HCT116 (cell line): ENCODE results near the gene ZFYVE19. TPM values are rescaled to one million over a fixed set of nuclear protein-coding genes. Genes with fewer than 3 reads are reported as not detected.

Source experiments
- ATAC-seq: fragments of 200-7000 bp; cut with Tn5 transposase; 2 replicates; pipeline ENCODE4 v1.9.1; 2020; ENCODE audit warnings: mild to moderate bottlenecking, moderate library complexity
- BruUV-seq: library from RNA; stranded (reverse); fragments of 400-500 nt; replicated peaks from 2 replicates; lab custom pipeline; 2021; lab: Mats Ljungman, UMichigan
- CTCF ChIA-PET: fragments of 300-600 bp; sonication (Branson Sonifier 250); formaldehyde crosslinking; loops from one replicate; lab custom pipeline; 2021; ENCODE audit warnings: antibody characterized with exemption; lab: Charles Lee
- POLR2A ChIA-PET: fragments of 300-600, 350-600 bp; sonication (Branson Sonifier 250); formaldehyde crosslinking; loops from one replicate; lab custom pipeline; 2021; ENCODE audit warnings: antibody characterized with exemption; lab: Charles Lee
- RAD21 ChIA-PET, 2 experiments: fragments of 300-600 bp; sonication (Branson Sonifier 250); formaldehyde crosslinking; loops; one replicate each; lab custom pipeline; 2023; ENCODE audit warnings: low total read pairs in 2 of 2; ENCODE audit not compliant: uncharacterized antibody in 2 of 2, unreplicated experiment in 2 of 2, low non-redundant PET in 1 of 2; lab: Charles Lee
- DNase-seq: peaks from one replicate; pipeline ENCODE4 v3.0.0-alpha.2; 2010; ENCODE audit warnings: low read depth, low spot score
- H2AFZ ChIP-seq: fragments of 200-600 bp; shearing (Covaris generic), sonication (generic); 2 replicates; pipeline ENCODE4 v1.6.1; 2017; ENCODE audit warnings: low read depth, mixed run types, mixed read lengths, antibody characterized with exemption, low read length; ENCODE audit not compliant: poor library complexity, severe bottlenecking
- H3K27ac ChIP-seq: 2 replicates; pipeline ENCODE4 v1.5.1; 2012; ENCODE audit warnings: low read depth, low read length
- H3K27me3 ChIP-seq: fragments of 200-600 bp; sonication (generic); 2 replicates; pipeline ENCODE4 v1.6.1; 2016; ENCODE audit warnings: mixed run types, low read length, mixed read lengths; ENCODE audit not compliant: insufficient read depth
- H3K36me3 ChIP-seq, 2 experiments: fragments of 200-500 bp in 1 of 2; fragments of 200-600 bp in 1 of 2; sonication (Bioruptor generic) in 1 of 2; sonication (generic) in 1 of 2; 2 replicates each; pipeline versions ENCODE4 v1.5.1 to v1.6.1; 2014 to 2016; ENCODE audit warnings: low read length in 2 of 2, inconsistent platforms in 1 of 2, mixed read lengths in 1 of 2, mixed run types in 1 of 2; ENCODE audit not compliant: insufficient read depth in 2 of 2, control insufficient read depth in 1 of 2
- H3K4me1 ChIP-seq, 2 experiments: fragments of 200-600 bp in 1 of 2; sonication (generic) in 1 of 2; 2 replicates each; pipeline versions ENCODE4 v1.5.1 to v1.6.1; 2012 to 2017; ENCODE audit warnings: low read length in 2 of 2, inconsistent platforms in 1 of 2, mild to moderate bottlenecking in 1 of 2, mixed read lengths in 1 of 2, mixed run types in 1 of 2, moderate library complexity in 1 of 2; ENCODE audit not compliant: insufficient read depth in 2 of 2, control insufficient read depth in 1 of 2
- H3K4me2 ChIP-seq: fragments of 200-600 bp; sonication (generic); 2 replicates; pipeline ENCODE4 v1.6.1; 2017; ENCODE audit warnings: mixed run types, low read length, mixed read lengths
- H3K4me3 ChIP-seq, 2 experiments: fragments of 200-600 bp in 1 of 2; sonication (generic) in 1 of 2; replicated peaks in 1 of 2; 2 replicates each; pipeline ENCODE4 v1.5.1; 2011 to 2016; ENCODE audit warnings: low read length in 2 of 2, control low read depth in 1 of 2, low read depth in 1 of 2, mild to moderate bottlenecking in 1 of 2, mixed read lengths in 1 of 2, mixed run types in 1 of 2
- H3K79me2 ChIP-seq: fragments of 200-600 bp; sonication (generic); 2 replicates; pipeline ENCODE4 v1.6.1; 2017; ENCODE audit warnings: mild to moderate bottlenecking, mixed run types, low read length, moderate library complexity, mixed read lengths; ENCODE audit not compliant: insufficient read depth
- H3K9ac ChIP-seq: fragments of 200-600 bp; sonication (generic); 2 replicates; pipeline ENCODE4 v1.6.1; 2016; ENCODE audit warnings: low read length, mixed read lengths
- H3K9me2 ChIP-seq: fragments of 200-600 bp; sonication (generic), shearing (Covaris generic); 2 replicates; pipeline ENCODE4 v1.6.1; 2017; ENCODE audit warnings: mixed run types, mild to moderate bottlenecking, moderate library complexity; ENCODE audit not compliant: insufficient read depth
- H3K9me3 ChIP-seq, 2 experiments: fragments of 200-500 bp in 1 of 2; fragments of 200-600 bp in 1 of 2; sonication (Bioruptor generic) in 1 of 2; sonication (generic) in 1 of 2; 2 replicates each; pipeline ENCODE4 v1.6.1; 2014 to 2017; ENCODE audit warnings: low read length in 2 of 2, mixed read lengths in 2 of 2, inconsistent platforms in 1 of 2, low read depth in 1 of 2, mild to moderate bottlenecking in 1 of 2, mixed run types in 1 of 2, moderate library complexity in 1 of 2; ENCODE audit not compliant: control insufficient read depth in 1 of 2, insufficient read depth in 1 of 2
- H4K20me1 ChIP-seq: fragments of 200-600 bp; sonication (generic), shearing (Covaris generic); 2 replicates; pipeline ENCODE4 v1.6.1; 2017; ENCODE audit warnings: mixed run types, mild to moderate bottlenecking, moderate library complexity; ENCODE audit not compliant: insufficient read depth
- CBX3 ChIP-seq: IDR thresholded peaks from 2 replicates; pipeline ENCODE4 v1.6.1; 2012; ENCODE audit warnings: low read depth
- EGR1 ChIP-seq: IDR thresholded peaks from 2 replicates; pipeline ENCODE4 v1.6.1; 2012; ENCODE audit warnings: low read depth
- EZH2 ChIP-seq: fragments of 200-600 bp; sonication (generic); IDR thresholded peaks from 2 replicates; pipeline ENCODE4 v1.6.1; 2017; ENCODE audit warnings: antibody characterized with exemption, mixed run types
- FOSL1 ChIP-seq: IDR thresholded peaks from 2 replicates; pipeline ENCODE4 v1.6.1; 2012; ENCODE audit warnings: low read depth
- POLR2A ChIP-seq: IDR thresholded peaks from 2 replicates; pipeline ENCODE4 v1.7.0; 2011; ENCODE audit warnings: borderline replicate concordance; ENCODE audit not compliant: insufficient read depth, insufficient read length; ENCODE audit errors: extremely low read depth
- SIN3A ChIP-seq: IDR thresholded peaks from 2 replicates; pipeline ENCODE4 v1.6.1; 2012; ENCODE audit warnings: low read depth
- SP1 ChIP-seq: IDR thresholded peaks from 2 replicates; pipeline ENCODE4 v1.6.1; 2012; ENCODE audit warnings: low read depth
- SRF ChIP-seq: IDR thresholded peaks from 2 replicates; pipeline ENCODE4 v1.6.1; 2012; ENCODE audit warnings: low read depth
- YY1 ChIP-seq: IDR thresholded peaks from 2 replicates; pipeline ENCODE4 v1.6.1; 2011; ENCODE audit warnings: low read length, low read depth, moderate library complexity, mild to moderate bottlenecking; ENCODE audit not compliant: insufficient replicate concordance; ENCODE audit errors: extremely low read depth
- ZFX ChIP-seq: fragments of 450-650 bp; IDR thresholded peaks from 2 replicates; pipeline ENCODE4 v1.6.1; 2017
- intact Hi-C: fragments of 100-400 bp; cut with micrococcal nuclease; formaldehyde crosslinking; loops from 2 replicates; pipeline ENCODE4 v1.10.0; 2022
- total RNA-seq: library from RNA; stranded (reverse); gene quantifications from one replicate; pipeline ENCODE4 v1.2.1, GENCODE V29; 2021; ENCODE audit not compliant: unreplicated experiment
- TF ChIP-seq, protein P1 (sequence below): IDR thresholded peaks from 2 replicates; pipeline ENCODE4 v1.6.1; 2012
- TF ChIP-seq, protein P2 (sequence below): IDR thresholded peaks from 2 replicates; pipeline ENCODE4 v1.6.1; 2011; ENCODE audit warnings: mild to moderate bottlenecking, low read length, moderate library complexity; ENCODE audit not compliant: insufficient replicate concordance; ENCODE audit errors: extremely low read depth
- TF ChIP-seq, protein P3 (sequence below): IDR thresholded peaks from 2 replicates; pipeline ENCODE4 v1.6.1; 2012

Gene ZFYVE19
- total RNA-seq, 1 experiment from 2014 or later = 29.1 TPM

DNA sequence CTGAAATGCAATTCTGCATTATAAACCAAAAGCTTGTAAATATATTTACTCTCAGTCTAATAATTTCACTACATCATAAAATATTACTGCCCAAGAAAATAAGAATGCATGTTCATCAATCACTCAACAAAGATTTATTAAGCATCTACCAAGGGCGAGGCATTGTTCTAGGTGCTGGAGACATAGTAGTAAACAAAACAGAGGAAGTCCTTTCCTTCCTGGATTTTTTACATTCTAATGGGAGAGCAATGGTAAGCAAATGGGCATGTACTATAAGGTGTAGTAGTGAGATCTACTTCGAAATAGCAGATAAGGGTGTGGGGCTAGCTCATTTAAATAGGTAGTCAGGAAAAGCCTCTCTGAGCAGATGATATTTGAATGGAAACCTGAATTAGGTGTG, 10.8 kb upstream of the ZFYVE19 start:
- peaks cover 64 to 78% of the 10 kb centered on the region in 2 experiments for H3K4me1 ChIP-seq
- no peak overlapping the region for H3K27ac ChIP-seq
- no peaks in the 10 kb centered on the region for H3K36me3 ChIP-seq
- TF ChIP-seq EZH2 (no peak), POLR2A (no peak), SP1 (no peak), YY1 (no peak), CBX3 (no peak), ZFX (no peak), SIN3A (no peak), EGR1 (no peak), SRF (no peak), FOSL1 (no peak)
- TF ChIP-seq, protein P1, sequence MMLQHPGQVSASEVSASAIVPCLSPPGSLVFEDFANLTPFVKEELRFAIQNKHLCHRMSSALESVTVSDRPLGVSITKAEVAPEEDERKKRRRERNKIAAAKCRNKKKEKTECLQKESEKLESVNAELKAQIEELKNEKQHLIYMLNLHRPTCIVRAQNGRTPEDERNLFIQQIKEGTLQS = no peak
- TF ChIP-seq, protein P2, sequence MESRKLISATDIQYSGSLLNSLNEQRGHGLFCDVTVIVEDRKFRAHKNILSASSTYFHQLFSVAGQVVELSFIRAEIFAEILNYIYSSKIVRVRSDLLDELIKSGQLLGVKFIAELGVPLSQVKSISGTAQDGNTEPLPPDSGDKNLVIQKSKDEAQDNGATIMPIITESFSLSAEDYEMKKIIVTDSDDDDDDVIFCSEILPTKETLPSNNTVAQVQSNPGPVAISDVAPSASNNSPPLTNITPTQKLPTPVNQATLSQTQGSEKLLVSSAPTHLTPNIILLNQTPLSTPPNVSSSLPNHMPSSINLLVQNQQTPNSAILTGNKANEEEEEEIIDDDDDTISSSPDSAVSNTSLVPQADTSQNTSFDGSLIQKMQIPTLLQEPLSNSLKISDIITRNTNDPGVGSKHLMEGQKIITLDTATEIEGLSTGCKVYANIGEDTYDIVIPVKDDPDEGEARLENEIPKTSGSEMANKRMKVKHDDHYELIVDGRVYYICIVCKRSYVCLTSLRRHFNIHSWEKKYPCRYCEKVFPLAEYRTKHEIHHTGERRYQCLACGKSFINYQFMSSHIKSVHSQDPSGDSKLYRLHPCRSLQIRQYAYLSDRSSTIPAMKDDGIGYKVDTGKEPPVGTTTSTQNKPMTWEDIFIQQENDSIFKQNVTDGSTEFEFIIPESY = no peak
- TF ChIP-seq, protein P3, sequence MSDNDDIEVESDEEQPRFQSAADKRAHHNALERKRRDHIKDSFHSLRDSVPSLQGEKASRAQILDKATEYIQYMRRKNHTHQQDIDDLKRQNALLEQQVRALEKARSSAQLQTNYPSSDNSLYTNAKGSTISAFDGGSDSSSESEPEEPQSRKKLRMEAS = no peak
- CTCF ChIA-PET = interaction anchor here (1.4 kb wide), 1 partner anchor 63 kb away, joined by 4 read pairs; no protein-coding TSS in a partner anchor
- H3K4me2 ChIP-seq = no peak overlapping the region
- no peaks in the 10 kb centered on the region for H3K9me3 ChIP-seq
- intact Hi-C loops = no loop called here
- DNase-seq (no peak), ATAC-seq (no peak)
- H3K79me2 ChIP-seq = peaks cover 56% of the 10 kb centered on the region
- POLR2A ChIA-PET = interaction anchor here (0.6 to 0.9 kb wide), 2 partner anchors 8 to 232 kb away, joined by 3 to 4 read pairs; no protein-coding TSS in a partner anchor
- BruUV-seq = no TSS peak
- no peak overlapping the region for H2AFZ ChIP-seq
- H3K9ac ChIP-seq = no peak overlapping the region
- H4K20me1 ChIP-seq = no peaks in the 10 kb centered on the region
- no peak overlapping the region for H3K4me3 ChIP-seq
- H3K27me3 ChIP-seq = no peaks in the 10 kb centered on the region
- RAD21 ChIA-PET = no interaction called here
- H3K9me2 ChIP-seq = no peaks in the 10 kb centered on the region
